ENCODE measurements around the gene CISD3.

CISD3 gene

GRCh38 chr17:38728290-38728831 lies 1.8 kb upstream of the CISD3 start:
- no peak for DNase-seq (ENCODE audit: low read depth)

DNA sequence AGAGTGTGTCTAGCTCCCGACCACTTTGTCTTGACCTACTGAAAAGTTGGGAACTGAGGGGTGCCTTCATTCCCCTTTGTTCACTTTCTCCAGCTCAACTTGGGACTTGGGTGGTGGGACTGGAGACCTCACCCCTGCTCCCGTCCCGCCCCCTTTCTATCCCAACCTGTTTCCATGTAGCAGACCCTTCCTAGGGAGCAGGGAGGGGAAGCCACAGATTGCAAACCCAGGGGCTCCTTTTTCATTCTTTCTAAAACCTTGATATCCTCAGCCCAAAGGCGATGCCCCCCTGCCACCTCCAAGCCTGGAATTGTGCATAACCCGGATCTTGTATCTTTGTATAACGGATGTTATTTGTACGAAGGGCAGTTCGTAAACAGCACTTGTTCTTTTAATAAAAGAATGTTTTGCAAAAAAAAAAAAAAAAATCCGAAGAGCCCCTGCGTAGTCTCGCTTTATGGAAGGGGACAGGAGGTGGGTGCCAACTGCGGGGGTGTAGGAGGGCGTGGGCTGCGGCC lies 714 bp upstream of the CISD3 start:
- DNase-seq (ENCODE audit: low read depth) = no peak

DNA sequence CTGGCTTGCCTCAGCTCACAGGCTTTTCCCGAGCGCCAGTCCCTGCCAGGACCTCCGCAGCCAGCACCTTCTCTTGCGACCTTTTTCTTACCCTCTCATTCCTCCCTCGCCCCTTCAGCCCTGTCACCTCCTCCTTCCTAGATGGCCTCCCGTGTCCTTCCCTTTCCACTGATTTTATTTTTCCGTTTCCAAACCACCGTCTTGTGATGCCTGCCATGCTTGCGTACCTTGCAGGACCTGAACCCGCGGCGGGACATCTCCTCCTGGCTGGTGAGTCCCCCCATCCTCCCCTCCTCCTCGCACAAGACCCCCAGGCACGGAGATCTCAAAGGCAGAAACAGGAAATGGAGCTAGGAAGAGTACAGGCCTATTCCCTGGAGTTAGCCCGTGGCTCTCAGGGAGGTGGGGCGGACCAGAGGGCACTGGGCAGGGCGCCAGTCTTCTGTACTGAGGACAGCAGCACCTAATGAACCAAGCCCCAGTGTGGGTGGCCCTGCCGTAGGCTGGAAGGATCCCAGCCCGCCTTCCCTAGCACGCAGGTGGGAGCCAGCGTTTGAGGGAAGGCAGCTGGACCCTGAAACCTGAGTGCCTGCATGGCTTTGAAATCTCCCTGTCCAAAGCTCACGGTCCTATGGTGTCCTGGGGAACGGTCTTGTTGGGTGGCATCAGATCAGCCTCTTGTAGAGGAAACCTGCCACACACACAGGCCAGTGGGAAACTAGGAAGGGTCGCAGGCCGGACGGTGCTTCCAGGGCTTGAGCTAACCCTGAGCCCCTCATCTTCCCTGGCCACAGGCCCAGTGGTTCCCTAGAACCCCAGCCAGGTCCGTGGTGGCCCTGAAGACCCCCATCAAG lies 612 bp downstream of the CISD3 start:
- DNase-seq (ENCODE audit: low read depth) = no peak

GRCh38 chr17:38731526-38732294 lies 1.6 kb downstream of the CISD3 start:
- DNase-seq (ENCODE audit: low read depth) = no peak

DNA sequence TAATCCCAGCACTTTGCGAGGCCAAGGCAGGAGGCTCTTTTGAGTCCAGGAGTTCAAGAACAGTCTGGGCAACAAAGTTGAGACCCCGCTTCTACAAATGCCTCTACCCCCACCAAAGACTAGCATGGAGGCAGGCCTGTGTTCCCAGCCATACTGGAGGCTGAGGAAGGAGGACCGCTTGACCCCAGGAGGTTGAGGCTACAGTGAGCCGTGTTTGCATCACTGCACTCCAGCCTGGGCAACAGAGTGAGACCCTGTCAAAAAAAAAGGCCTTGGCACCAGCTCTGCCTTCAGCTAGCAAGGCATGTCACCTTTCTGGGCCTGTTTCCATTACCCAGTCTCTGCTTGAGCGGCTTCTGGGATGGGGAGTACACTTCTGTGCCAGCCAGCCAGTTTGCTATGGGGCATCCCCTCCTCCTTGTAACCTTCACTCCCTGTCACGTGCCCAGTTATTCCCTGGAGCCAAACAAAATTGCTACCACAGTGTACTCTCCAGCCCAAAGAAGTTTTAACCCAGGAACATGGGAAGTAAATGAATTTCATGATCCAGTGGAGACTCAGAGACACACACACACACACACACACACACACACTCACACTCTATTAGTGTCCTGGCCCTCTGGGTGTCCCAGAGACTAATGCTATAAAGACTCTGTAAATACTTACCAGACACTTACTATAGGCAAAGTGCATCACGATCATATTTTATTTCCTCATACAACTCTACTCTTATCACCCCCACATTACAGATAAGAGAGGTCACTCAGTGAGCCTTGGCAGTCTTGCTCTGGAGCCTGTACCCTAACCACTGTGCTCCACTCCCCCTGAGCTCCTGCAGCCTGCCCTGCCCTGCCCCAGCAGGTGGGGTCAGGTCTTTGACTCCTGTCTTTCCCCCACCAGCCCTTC lies 2.5 kb downstream of the CISD3 start:
- no peak for DNase-seq (ENCODE audit: low read depth)

DNA sequence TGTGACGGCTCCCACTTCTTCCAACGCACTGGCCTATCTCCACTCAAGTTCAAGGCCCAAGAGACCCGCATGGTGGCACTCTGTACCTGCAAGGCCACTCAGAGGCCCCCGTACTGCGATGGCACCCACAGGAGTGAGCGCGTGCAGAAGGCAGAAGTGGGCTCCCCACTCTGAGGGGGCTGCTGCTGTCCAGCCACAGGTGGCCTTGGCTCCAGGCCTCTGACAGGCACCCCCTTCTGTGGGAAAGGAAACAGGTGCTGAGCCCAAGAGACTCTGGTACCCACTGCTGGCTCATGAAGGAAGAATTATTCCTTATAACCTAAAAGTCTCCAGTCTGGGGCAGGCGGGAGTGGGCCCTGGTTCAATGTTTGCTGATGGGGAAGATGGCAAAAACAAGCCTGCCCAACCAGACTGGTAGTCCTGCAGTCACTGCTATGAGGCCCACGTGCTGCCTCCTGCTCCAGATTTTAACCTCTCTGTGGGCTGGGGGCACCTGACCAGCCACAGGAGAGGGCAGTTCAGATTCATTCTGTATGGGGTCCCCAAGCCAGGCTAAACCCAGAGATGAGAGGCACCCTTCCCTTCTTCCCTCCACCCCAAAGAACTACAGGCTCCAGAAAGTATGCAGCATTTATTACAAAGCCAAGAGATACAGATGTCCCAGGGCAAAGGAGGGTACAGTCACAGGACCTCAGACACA lies 3.3 kb downstream of the CISD3 start:
- no peak for DNase-seq (ENCODE audit: low read depth)

- no peak for DNase-seq (ENCODE audit: low read depth)
Observed at GRCh38 chr17:38733982-38734973, 4.1 kb downstream of the CISD3 start.

- DNase-seq (ENCODE audit: low read depth) = no peak
Observed at GRCh38 chr17:38735161-38735997, 5.2 kb downstream of the CISD3 start.

GRCh38 chr17:38738007-38738662 lies 8.0 kb downstream of the CISD3 start:
- DNase-seq (ENCODE audit: low read depth) = no peak

GRCh38 chr17:38738686-38739085 lies 8.5 kb downstream of the CISD3 start:
- DNase-seq (ENCODE audit: low read depth) = no peak

DNA sequence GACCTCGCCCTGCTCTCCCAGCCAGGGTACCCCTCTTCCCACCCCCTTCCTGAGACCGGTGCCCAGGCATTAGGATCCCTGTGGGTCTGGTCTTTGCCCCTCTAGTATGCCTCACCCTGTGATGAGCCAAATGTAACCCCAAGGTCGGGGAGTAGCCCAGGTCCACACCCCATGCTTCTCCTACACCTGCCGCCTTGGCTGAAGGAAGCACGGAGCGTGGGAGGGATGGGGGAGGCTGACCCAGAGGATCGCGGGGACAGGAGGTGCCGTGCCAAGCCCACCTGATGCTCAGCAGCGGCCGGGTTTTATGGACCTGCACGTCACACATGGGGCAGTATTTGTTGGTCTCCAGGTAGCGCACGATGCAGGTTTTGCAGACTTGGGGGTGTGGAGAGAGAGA lies 9.2 kb downstream of the CISD3 start:
- no peak for DNase-seq (ENCODE audit: low read depth)

GRCh38 chr17:38740044-38740443 lies 9.9 kb downstream of the CISD3 start:
- no peak for DNase-seq (ENCODE audit: low read depth)

GRCh38 chr17:38740806-38741205 lies 10.7 kb downstream of the CISD3 start:
- DNase-seq (ENCODE audit: low read depth) = no peak

DNA sequence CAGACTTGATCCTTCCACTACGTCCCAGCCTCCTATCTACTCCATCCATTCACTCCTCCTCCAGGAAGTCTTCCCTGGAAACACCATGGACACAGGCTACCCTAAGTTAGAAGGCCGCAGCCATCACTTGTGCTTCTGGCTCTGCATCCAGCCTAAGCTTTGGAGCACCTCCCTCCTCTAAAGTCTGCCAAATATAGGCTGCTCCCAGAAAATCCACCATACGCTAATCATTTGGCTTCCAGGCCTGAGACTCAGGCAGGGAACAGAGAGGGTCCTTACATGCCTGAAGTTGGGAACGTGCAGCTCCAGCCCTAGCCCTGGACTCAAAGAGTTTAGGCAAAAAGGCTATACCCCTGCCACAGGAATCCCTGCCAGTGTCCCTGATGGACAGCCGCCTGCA lies 11.3 kb downstream of the CISD3 start:
- DNase-seq (ENCODE audit: low read depth) = no peak

GRCh38 chr17:38741921-38742410 lies 11.8 kb downstream of the CISD3 start:
- DNase-seq (ENCODE audit: low read depth) = no peak

- peak; percentile 69 for DNase-seq (ENCODE audit: low read depth)
Observed at GRCh38 chr17:38742411-38743308, 12.5 kb downstream of the CISD3 start.

GRCh38 chr17:38743556-38744171 lies 13.5 kb downstream of the CISD3 start:
- no peak for DNase-seq (ENCODE audit: low read depth)

Data from GM04503 (cell line).